K562 (cell line): Measurements from ENCODE around the gene TM4SF5.

Source experiments
- CHCHD3 ChIP-seq: fragments of 250-450 bp; sonication (Bioruptor Pico); IDR thresholded peaks from 2 replicates; pipeline ENCODE4 v2.1.2; 2022; ENCODE audit warnings: mild to moderate bottlenecking
- CTCF ChIP-seq, 3 experiments: IDR thresholded peaks in 2 of 3; conservative IDR thresholded peaks in 1 of 3; 2 replicates each; pipeline ENCODE4 v1.5.1; 2011 to 2012; ENCODE audit warnings: low read length in 3 of 3, mild to moderate bottlenecking in 3 of 3, control low read depth in 2 of 3, improper control_type of control experiment in 1 of 3, inconsistent platforms in 1 of 3, low read depth in 1 of 3, mixed read lengths in 1 of 3, moderate library complexity in 1 of 3; ENCODE audit not compliant: insufficient read depth in 2 of 3
- EP300 ChIP-seq: IDR thresholded peaks from 2 replicates; pipeline ENCODE4 v1.6.1; 2012; ENCODE audit warnings: low read length, improper control_type of control experiment
- FOXK2 ChIP-seq, 2 experiments: fragments of 450-650 bp; IDR thresholded peaks in 1 of 2; conservative IDR thresholded peaks in 1 of 2; 2 replicates each; pipeline ENCODE4 v1.6.1; 2016; ENCODE audit warnings: low read depth in 2 of 2, mild to moderate bottlenecking in 1 of 2
- FOXO4 ChIP-seq: fragments of 450-650 bp; formaldehyde crosslinking; IDR thresholded peaks from 2 replicates; pipeline ENCODE4 v1.4.0; 2020; ENCODE audit warnings: mild to moderate bottlenecking, moderate library complexity
- POLR2AphosphoS5 ChIP-seq: IDR thresholded peaks from 2 replicates; pipeline ENCODE4 v1.6.1; 2011; ENCODE audit warnings: mild to moderate bottlenecking, low read depth, low read length, moderate library complexity; ENCODE audit not compliant: control insufficient read depth, insufficient read depth
- PRDM10 ChIP-seq: fragments of 450-650 bp; IDR thresholded peaks from 2 replicates; pipeline ENCODE4 v1.6.1; 2018; ENCODE audit not compliant: partially characterized antibody
- ZNF639 ChIP-seq, 2 experiments: fragments of 200-800 bp in 1 of 2; sonication (Bioruptor generic) in 1 of 2; sonication (generic) in 1 of 2; formaldehyde crosslinking in 1 of 2; IDR thresholded peaks in 1 of 2; conservative IDR thresholded peaks in 1 of 2; 2 replicates each; pipeline versions ENCODE4 v1.5.0 to v1.6.1; 2016 to 2020; ENCODE audit warnings: missing compliant biosample characterization in 1 of 2, missing genetic modification characterization in 1 of 2, missing genetic modification reagents in 1 of 2

GRCh38 chr17:4815043-4815675, 43.5 kb downstream of the TM4SF5 start:
- no peak for TF ChIP-seq EP300
- no peak for TF ChIP-seq PRDM10
- TF ChIP-seq CTCF (IDR thresholded peaks at IDR 0.05 in 2 of 3, conservative IDR thresholded peaks at IDR 0.05 in 1 of 3; ENCODE audit: insufficient read depth in 2 of 3, low read depth in 1 of 3, low read length in 3 of 3) = peak; percentile 61 to 75 (median 72)
- no peak for TF ChIP-seq FOXO4 (CRISPR knock-in tag)
- TF ChIP-seq FOXK2 (conservative IDR thresholded peaks at IDR 0.05 in 1 of 2, IDR thresholded peaks at IDR 0.05 in 1 of 2; ENCODE audit: low read depth in 2 of 2) = no peak
- no peak for TF ChIP-seq CHCHD3 (CRISPR knock-in tag)
- no peak for TF ChIP-seq ZNF639 (CRISPR knock-in tag; conservative IDR thresholded peaks at IDR 0.05 in 1 of 2, IDR thresholded peaks at IDR 0.05 in 1 of 2)
- TF ChIP-seq POLR2AphosphoS5 = no peak
